ENCODE data around the gene RFX1.

Gene RFX1

GRCh38 chr19:13984875-13985741 lies 21.0 kb downstream of the RFX1 start:
- no peak for TF ChIP-seq CTCF (conservative IDR thresholded peaks at IDR 0.05)
- no peak for TF ChIP-seq ZFX (IDR thresholded peaks at IDR 0.05)
- H3K27ac ChIP-seq = peak overlapping the region; percentile 89

- no peak overlapping the region for H3K27ac ChIP-seq
Observed at GRCh38 chr19:13984186-13984585, 21.9 kb downstream of the RFX1 start.

GRCh38 chr19:13983213-13983889 lies 22.8 kb downstream of the RFX1 start:
- TF ChIP-seq ZFX (IDR thresholded peaks at IDR 0.05) (no peak), CTCF (conservative IDR thresholded peaks at IDR 0.05) (no peak)
- no peak overlapping the region for H3K27ac ChIP-seq

More at GRCh38 chr19:13984186-13984585, 21.9 kb downstream of the RFX1 start:
- TF ChIP-seq ZFX (IDR thresholded peaks at IDR 0.05) (no peak), CTCF (conservative IDR thresholded peaks at IDR 0.05) (no peak)

- no peak overlapping the region for H3K27ac ChIP-seq
Observed at GRCh38 chr19:13982773-13983172, 23.3 kb downstream of the RFX1 start.

GRCh38 chr19:13981988-13982501 lies 24.1 kb downstream of the RFX1 start:
- TF ChIP-seq CTCF (conservative IDR thresholded peaks at IDR 0.05) (no peak), ZFX (IDR thresholded peaks at IDR 0.05) (no peak)
- H3K27ac ChIP-seq = no peak overlapping the region

More at GRCh38 chr19:13982773-13983172, 23.3 kb downstream of the RFX1 start:
- TF ChIP-seq CTCF (conservative IDR thresholded peaks at IDR 0.05) (no peak), ZFX (IDR thresholded peaks at IDR 0.05) (no peak)

- no peak for TF ChIP-seq ZFX (IDR thresholded peaks at IDR 0.05)
- no peak overlapping the region for H3K27ac ChIP-seq
Observed at GRCh38 chr19:13981467-13981866, 24.7 kb downstream of the RFX1 start.

- no peak overlapping the region for H3K27ac ChIP-seq
Observed at GRCh38 chr19:13981021-13981420, 25.1 kb downstream of the RFX1 start.

More at GRCh38 chr19:13981021-13981420, 25.1 kb downstream of the RFX1 start:
- TF ChIP-seq ZFX (IDR thresholded peaks at IDR 0.05) = no peak
- no peak for TF ChIP-seq CTCF (conservative IDR thresholded peaks at IDR 0.05)
